ENCODE results near the gene CRYBB3. TPM values are rescaled to one million over a fixed set of nuclear protein-coding genes. Genes with fewer than 3 reads are reported as not detected.

Gene CRYBB3
- total and polyA plus RNA-seq, 2 of the 4 experiments (the other 2 are of a cell fraction): not detected

DNA sequence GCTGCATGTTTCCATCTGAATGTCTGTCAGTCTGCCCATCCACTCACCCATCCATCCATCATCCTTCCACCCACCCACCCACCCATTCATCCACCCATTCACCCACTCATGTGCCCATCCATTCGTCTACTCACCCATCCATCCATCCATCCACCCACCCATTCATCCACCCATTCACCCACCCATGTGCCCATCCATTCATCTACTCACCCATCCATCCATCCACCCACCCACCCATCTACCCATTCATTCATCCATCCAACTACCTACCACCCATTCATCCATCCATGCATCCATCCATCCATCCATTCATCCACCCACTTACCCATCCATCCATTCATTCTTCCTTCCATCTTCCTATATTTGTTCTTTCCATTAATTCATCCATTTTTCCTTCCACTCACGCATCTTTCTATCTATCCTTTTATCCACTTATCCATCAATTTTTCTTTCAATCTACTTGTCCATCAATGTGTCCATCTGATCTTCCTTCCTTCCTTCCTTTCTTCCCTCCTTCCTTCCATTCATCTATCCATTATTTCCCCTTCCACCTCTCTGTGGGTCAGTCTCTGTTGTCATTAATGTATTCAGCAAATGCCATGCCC lies 8.0 kb downstream of the CRYBB3 start:
- Histone ChIP-seq H2BK120ac (ENCODE audit: low read depth, low read length) (no peak overlapping the region), H3K4ac (ENCODE audit: low read depth, low read length) (no peak overlapping the region), H2BK5ac (ENCODE audit: low read depth, low read length, poor library complexity, severe bottlenecking) (no peak overlapping the region), H3K4me2 (ENCODE audit: low read depth, low read length) (no peak overlapping the region), H4K5ac (ENCODE audit: low read depth, low read length) (no peak overlapping the region), H3K36me3 (ENCODE audit: control insufficient read depth, insufficient read depth, low read length) (no peaks in the 10 kb centered on the region), H3K4me1 (ENCODE audit: control insufficient read depth, insufficient read depth, low read length) (no peaks in the 10 kb centered on the region), H3K27ac (ENCODE audit: insufficient read depth, low read length) (no peak overlapping the region), H4K20me1 (ENCODE audit: insufficient read depth, low read length) (no peaks in the 10 kb centered on the region), H3K27me3 (ENCODE audit: control insufficient read depth, insufficient read depth, low read length) (no peaks in the 10 kb centered on the region), H3K9me3 (ENCODE audit: control insufficient read depth, insufficient read depth, low read length) (no peaks in the 10 kb centered on the region), H2BK20ac (ENCODE audit: low read depth, low read length) (no peak overlapping the region), H3K4me3 (ENCODE audit: insufficient read depth, low read depth, low read length) (no peak overlapping the region), H2AFZ (replicated peaks; ENCODE audit: low read length, poor library complexity) (no peak overlapping the region), H3K23ac (ENCODE audit: low read depth, low read length) (no peak overlapping the region), H3K9ac (ENCODE audit: low read depth, low read length) (no peak overlapping the region), H3K56ac (ENCODE audit: extremely low read depth, insufficient read depth, low read length) (no peak overlapping the region), H3K9me1 (ENCODE audit: insufficient read depth, low read length) (no peaks in the 10 kb centered on the region), H3K18ac (ENCODE audit: low read depth, low read length) (no peak overlapping the region), H3K14ac (replicated peaks; ENCODE audit: low read depth, low read length) (no peak overlapping the region), H4K91ac (ENCODE audit: insufficient read depth, low read depth, low read length) (no peak overlapping the region), H3K79me1 (ENCODE audit: low read depth in 1 of 2, low read length in 2 of 2) (no peaks in the 10 kb centered on the region), H2AK5ac (ENCODE audit: low read depth, low read length) (no peak overlapping the region), H4K8ac (ENCODE audit: low read depth in 2 of 2, low read length in 2 of 2) (no peak overlapping the region), H2AK9ac (replicated peaks; ENCODE audit: low read depth, low read length, poor library complexity) (no peak overlapping the region), H2BK15ac (ENCODE audit: low read depth, low read length) (no peak overlapping the region)
- POLR2A ChIA-PET (ENCODE audit: unreplicated experiment): no interaction called here
- dilution Hi-C loops (cut with HindIII; ENCODE audit: low sequenced_read_pairs, unreplicated experiment): no loop called here
- in situ Hi-C loops (cut with MboI; ENCODE audit: low sequenced_read_pairs): no loop called here
- DNase-seq (no peak), ATAC-seq (ENCODE audit: low read depth) (no peak)
- TF ChIP-seq FOS (IDR thresholded peaks at IDR 0.05; ENCODE audit: low read depth, low read length): no peak
- intact Hi-C loops (cut with micrococcal nuclease): no loop called here
- BruUV-seq (replicated peaks): no TSS peak
- CTCF ChIA-PET: no interaction called here
- 43 to 100% methylated on average over 1 of the region's 2 CpGs for WGBS, 2 experiments (ENCODE audit: extremely low coverage in 2 of 2, insufficient read length in 1 of 2)
